ENCODE measurements around the gene TEX30.

DNA sequence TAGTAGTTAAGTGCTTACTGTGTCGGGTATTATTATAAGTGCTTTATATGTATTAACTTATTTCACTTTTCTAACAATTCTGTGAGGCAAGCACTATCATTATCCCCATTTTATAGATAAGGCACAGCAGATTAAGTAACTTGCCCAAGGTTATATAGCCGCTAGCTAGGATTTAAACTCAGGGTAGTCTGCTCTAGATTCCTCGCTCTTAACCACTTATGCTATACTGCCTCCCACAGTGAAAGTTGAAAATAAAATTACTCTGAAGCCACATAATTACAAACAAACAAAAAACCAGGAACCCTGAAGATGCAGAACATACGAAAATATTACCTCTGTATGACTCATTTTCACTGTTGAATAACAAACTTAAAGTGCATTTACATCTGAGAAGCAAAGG, 3.9 kb downstream of the TEX30 start:
- TF ChIP-seq, protein P1, sequence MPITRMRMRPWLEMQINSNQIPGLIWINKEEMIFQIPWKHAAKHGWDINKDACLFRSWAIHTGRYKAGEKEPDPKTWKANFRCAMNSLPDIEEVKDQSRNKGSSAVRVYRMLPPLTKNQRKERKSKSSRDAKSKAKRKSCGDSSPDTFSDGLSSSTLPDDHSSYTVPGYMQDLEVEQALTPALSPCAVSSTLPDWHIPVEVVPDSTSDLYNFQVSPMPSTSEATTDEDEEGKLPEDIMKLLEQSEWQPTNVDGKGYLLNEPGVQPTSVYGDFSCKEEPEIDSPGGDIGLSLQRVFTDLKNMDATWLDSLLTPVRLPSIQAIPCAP (CRISPR knock-in tag; IDR thresholded peaks at IDR 0.05) = no peak
- TF ChIP-seq, protein P2, sequence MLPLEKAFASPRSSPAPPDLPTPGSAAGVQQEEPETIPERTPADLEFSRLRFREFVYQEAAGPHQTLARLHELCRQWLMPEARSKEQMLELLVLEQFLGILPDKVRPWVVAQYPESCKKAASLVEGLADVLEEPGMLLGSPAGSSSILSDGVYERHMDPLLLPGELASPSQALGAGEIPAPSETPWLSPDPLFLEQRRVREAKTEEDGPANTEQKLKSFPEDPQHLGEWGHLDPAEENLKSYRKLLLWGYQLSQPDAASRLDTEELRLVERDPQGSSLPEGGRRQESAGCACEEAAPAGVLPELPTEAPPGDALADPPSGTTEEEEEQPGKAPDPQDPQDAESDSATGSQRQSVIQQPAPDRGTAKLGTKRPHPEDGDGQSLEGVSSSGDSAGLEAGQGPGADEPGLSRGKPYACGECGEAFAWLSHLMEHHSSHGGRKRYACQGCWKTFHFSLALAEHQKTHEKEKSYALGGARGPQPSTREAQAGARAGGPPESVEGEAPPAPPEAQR (CRISPR knock-in tag; IDR thresholded peaks at IDR 0.05) = no peak
- TF ChIP-seq PRRX2 (CRISPR knock-in tag; IDR thresholded peaks at IDR 0.05) (no peak), ELF4 (CRISPR knock-in tag; IDR thresholded peaks at IDR 0.05; ENCODE audit: low read depth) (no peak), FOXJ3 (CRISPR knock-in tag; IDR thresholded peaks at IDR 0.05; ENCODE audit: borderline replicate concordance) (no peak), ZNF263 (CRISPR knock-in tag; IDR thresholded peaks at IDR 0.05; ENCODE audit: low read depth) (no peak), CREB1 (CRISPR knock-in tag; IDR thresholded peaks at IDR 0.05) (no peak), NFE2L1 (CRISPR knock-in tag; IDR thresholded peaks at IDR 0.05) (no peak), NR1H2 (CRISPR knock-in tag; IDR thresholded peaks at IDR 0.05) (no peak)
- TF ChIP-seq, protein P3, sequence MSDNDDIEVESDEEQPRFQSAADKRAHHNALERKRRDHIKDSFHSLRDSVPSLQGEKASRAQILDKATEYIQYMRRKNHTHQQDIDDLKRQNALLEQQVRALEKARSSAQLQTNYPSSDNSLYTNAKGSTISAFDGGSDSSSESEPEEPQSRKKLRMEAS (CRISPR knock-in tag; IDR thresholded peaks at IDR 0.05) = no peak
- TF ChIP-seq, protein P4, sequence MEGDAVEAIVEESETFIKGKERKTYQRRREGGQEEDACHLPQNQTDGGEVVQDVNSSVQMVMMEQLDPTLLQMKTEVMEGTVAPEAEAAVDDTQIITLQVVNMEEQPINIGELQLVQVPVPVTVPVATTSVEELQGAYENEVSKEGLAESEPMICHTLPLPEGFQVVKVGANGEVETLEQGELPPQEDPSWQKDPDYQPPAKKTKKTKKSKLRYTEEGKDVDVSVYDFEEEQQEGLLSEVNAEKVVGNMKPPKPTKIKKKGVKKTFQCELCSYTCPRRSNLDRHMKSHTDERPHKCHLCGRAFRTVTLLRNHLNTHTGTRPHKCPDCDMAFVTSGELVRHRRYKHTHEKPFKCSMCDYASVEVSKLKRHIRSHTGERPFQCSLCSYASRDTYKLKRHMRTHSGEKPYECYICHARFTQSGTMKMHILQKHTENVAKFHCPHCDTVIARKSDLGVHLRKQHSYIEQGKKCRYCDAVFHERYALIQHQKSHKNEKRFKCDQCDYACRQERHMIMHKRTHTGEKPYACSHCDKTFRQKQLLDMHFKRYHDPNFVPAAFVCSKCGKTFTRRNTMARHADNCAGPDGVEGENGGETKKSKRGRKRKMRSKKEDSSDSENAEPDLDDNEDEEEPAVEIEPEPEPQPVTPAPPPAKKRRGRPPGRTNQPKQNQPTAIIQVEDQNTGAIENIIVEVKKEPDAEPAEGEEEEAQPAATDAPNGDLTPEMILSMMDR (IDR thresholded peaks at IDR 0.05) = no peak
- TF ChIP-seq, protein P5, sequence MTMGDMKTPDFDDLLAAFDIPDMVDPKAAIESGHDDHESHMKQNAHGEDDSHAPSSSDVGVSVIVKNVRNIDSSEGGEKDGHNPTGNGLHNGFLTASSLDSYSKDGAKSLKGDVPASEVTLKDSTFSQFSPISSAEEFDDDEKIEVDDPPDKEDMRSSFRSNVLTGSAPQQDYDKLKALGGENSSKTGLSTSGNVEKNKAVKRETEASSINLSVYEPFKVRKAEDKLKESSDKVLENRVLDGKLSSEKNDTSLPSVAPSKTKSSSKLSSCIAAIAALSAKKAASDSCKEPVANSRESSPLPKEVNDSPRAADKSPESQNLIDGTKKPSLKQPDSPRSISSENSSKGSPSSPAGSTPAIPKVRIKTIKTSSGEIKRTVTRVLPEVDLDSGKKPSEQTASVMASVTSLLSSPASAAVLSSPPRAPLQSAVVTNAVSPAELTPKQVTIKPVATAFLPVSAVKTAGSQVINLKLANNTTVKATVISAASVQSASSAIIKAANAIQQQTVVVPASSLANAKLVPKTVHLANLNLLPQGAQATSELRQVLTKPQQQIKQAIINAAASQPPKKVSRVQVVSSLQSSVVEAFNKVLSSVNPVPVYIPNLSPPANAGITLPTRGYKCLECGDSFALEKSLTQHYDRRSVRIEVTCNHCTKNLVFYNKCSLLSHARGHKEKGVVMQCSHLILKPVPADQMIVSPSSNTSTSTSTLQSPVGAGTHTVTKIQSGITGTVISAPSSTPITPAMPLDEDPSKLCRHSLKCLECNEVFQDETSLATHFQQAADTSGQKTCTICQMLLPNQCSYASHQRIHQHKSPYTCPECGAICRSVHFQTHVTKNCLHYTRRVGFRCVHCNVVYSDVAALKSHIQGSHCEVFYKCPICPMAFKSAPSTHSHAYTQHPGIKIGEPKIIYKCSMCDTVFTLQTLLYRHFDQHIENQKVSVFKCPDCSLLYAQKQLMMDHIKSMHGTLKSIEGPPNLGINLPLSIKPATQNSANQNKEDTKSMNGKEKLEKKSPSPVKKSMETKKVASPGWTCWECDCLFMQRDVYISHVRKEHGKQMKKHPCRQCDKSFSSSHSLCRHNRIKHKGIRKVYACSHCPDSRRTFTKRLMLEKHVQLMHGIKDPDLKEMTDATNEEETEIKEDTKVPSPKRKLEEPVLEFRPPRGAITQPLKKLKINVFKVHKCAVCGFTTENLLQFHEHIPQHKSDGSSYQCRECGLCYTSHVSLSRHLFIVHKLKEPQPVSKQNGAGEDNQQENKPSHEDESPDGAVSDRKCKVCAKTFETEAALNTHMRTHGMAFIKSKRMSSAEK (CRISPR knock-in tag; IDR thresholded peaks at IDR 0.05; ENCODE audit: borderline replicate concordance) = no peak

Measured in WTC11 (cell line).